SKM-1 (cell line): Measurements from ENCODE around the gene TRUB1.

Experiments used
- DNase-seq: peaks from one replicate; lab custom pipeline; 2025; ENCODE audit not compliant: unreplicated experiment; lab: John Stamatoyannopoulos, UW

TRUB1 gene

DNA sequence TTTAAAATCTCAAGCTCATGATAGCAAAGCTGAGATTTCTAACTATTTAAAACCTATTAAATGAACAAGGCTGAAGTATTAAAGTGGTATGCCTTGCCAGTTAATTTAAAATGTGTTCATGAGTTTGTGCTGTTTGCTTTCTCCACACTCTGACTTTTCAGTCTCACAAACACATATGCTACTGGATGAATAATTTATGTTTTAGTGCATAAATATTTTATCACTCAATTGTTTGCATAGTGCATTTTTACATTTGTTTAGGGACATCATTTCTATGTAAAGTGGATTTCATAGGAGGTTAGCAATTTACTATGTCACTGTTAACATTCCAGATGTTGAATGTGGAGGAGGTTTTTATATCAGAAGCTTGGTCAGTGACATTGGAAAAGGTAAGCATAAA lies 36.0 kb downstream of the TRUB1 start:
- no peak for DNase-seq

GRCh38 chr10:114974625-114975024 lies 36.6 kb downstream of the TRUB1 start:
- no peak for DNase-seq

- DNase-seq, result no peak
Measured at GRCh38 chr10:114975091-114975490, 37.1 kb downstream of the TRUB1 start.

- DNase-seq, result no peak
Measured at GRCh38 chr10:114982989-114983388, 45.0 kb downstream of the TRUB1 start.

DNA sequence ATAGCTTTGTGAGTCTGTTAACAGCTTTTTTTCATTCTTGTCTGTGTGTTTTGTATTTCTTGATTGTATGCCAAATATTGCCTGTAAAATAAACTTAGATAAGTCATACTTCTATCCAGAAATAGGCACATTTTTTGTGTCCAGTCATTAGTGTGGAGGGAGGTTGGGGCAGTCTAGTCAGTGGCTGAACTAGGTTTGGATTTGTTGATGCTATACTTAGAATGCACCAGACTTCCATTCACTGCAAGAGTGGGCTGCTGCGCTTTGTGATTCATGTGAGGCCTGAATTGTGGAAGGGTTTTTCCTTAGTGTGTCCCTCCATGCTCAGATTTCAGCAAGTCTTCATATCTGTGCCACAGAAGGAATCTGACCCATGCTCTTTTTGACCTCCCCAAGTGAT lies 50.0 kb downstream of the TRUB1 start:
- no peak for DNase-seq

DNA sequence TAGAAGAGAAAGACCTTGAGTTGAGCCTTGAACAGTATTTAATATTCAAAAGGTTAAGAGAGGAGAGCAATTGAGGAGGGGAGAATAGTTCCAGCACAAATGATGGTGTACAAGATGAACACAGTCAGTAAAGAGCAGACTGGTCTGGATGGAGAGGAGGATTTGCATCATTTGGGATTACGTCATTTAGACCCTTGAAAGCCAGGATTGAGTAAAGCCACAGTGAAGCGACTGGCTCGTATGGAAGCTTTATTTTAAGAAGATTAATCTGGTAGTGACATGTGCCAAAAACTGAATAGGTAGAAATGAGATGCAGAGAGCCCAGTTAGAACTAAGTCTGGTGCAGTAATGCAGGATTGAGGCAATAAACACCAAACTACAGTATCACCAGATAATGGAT lies 52.6 kb downstream of the TRUB1 start:
- DNase-seq, result no peak

DNA sequence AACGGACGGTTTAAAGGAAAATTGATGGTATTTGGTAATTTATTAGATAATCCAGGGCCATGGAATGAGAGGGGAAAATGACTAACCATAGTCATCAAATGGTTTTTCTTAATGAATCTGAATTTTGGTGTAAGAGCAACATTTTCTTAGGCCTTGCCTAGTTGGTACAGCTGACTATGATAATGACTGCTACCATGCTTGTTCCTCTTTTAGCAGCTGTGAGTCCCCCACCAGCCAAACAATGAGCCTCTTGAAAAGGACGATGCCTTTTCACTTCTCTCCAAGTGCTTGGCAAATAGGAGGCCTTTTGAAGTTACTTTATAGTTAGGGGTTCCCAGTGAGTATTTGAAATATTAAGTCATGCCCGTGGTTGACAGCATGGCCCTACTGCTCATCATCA lies 53.0 kb downstream of the TRUB1 start:
- no peak for DNase-seq

DNA sequence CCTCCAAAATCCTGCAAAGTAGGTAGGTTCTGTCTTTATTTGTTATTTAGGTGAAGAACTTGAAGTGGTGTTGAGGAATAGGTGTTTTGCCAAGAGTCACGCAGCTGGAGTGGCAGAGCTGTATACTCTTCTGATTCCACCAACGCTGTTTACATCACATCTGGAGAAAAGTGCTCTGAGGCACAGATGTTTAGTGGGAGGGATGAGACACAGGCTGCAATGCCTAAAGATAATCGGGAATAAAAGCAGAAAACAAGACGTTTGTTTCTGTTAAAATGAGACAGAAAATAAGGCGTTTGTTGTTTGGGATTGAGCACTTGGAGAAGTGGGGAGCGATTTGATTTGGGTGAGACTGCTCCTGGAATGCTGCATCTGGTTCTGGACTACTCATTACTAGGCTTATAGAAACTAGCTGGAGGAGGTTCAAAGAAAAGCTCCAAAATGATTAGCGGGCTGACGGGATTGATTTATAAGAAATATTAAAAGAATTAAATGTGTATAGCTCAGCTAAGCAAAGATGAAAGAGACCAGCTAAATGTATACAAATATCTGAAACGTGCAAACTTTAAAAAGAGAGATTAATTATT lies 54.3 kb downstream of the TRUB1 start:
- no peak for DNase-seq

DNA sequence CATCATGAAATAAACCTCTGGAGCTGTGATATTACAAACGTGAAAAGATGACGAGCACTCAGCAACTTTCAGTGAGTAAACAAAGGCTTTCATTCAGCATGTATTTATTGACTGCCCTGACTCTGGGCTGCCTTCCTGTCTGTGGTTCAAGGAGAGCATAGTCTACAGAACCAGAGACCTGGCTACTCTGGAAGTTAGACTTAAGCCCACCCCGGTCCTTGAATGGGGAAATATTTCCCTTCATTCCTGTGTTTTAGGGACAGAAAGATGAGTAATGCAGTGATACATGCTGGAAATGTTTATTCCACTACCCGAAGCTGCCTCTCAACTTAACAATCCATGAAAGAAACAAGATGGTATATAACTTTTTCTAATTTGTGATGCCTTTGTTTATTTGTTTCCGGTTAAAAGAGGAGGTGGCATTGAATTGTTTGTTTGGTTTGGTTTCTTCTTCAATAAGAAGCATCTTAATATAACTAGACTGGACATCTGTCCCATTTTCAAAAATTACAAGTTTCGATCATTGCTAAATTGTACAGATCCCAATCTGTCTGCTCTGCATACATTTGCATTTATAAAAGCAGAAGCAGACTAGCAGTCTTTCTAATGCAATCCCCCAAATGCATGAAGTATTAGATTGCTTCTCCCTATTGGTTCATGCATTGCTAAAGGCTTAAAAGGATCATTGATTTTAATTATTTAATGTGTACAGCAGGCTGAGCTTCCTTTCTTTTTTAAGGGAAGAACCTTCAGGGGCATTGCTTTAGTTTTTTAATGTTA lies 57.7 kb downstream of the TRUB1 start:
- DNase-seq, result no peak

DNA sequence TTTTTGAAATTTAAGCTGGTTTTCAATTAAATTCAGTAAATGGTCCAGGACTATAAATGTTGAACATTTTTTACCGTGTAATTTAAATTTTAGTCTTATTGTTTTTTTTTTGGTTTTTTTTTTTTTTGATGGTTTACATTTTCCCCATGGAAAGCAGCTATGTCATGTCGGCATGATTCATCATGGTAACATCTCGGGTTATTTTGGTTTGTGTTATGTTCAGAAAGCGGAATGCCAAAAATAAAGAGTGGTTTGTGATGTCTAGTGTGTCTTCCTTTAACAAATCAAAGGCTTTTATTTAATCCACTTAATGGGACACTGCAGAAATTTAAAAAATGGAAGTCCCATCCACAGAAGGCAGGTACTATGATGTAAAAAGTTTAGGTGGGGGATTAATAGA lies 58.5 kb downstream of the TRUB1 start:
- no peak for DNase-seq

DNA sequence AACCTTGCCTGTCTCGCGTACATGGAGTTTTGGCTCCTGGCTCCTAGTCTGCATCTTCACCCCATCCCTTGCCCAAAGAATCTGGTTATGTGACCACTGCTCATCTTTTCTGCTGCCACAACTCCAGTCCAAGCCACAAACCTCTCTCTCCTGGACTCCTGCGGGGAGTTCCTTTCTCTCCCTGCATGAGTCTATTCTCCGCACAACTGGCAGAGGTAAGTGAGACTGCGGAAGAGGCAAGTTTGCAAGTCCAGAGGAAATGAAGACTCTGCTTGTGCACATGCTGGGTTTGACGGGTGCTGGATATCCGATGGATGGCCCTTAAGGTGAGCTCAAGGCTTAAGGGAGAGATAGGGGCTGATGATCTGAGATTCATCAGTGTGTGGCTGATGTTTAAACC lies 61.0 kb downstream of the TRUB1 start:
- DNase-seq, result no peak

- no peak for DNase-seq
Measured at GRCh38 chr10:115001506-115002381, 63.7 kb downstream of the TRUB1 start.

- no peak for DNase-seq
Measured at GRCh38 chr10:115003396-115003795, 65.4 kb downstream of the TRUB1 start.

DNA sequence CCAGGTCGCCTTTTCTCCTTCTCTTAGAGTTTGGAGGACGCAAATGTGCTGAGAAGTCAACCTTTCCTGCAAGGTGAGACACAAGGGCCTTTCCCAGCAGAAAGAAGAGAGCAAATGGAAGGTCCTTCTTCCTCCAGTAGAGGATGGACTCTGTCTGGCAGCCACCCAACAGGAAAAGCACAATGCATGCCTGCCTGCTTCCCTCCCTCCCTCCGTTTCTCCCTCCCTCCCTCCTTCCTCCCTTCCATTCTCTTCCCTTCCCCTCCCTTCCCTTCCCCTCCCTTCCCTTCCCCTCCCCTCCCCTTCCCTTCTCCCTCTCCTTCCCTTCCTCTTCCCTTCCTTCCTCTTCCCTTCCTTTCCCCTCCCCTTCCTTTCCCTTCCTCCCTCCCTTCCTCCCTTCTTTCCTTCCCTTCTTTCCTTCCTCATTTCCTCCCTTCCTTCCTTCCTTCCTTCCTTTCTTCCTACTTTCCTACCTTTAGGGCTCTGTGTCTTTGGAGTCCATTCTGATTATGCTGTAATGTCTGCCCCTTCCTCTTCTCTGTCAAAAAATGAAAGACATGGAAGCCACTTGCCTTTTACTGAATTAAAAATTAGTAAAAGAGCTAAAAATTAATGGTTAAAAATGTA lies 66.4 kb downstream of the TRUB1 start:
- DNase-seq, result no peak

DNA sequence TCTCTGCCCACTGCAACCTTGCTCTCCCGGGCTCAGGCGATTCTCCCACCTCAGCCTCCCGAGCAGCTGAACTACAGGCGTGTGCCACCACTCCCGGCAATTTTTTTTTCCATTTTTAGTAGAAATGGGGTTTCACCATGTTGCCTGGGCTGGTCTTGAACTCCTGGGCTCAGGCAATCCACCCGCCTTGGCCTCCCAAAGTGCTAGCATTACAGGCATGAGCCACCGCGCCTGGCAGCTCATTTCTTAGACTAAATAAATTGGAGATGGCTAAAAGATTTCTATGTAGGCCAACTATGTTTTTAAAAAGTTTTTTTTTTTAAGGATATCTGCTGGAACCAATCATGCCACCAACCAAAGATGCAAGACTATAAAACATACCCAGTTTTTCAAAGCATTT lies 67.8 kb downstream of the TRUB1 start:
- no peak for DNase-seq

- DNase-seq, result no peak
Measured at GRCh38 chr10:115018185-115018931, 80.4 kb downstream of the TRUB1 start.

- no peak for DNase-seq
Measured at GRCh38 chr10:115020449-115020848, 82.5 kb downstream of the TRUB1 start.

DNA sequence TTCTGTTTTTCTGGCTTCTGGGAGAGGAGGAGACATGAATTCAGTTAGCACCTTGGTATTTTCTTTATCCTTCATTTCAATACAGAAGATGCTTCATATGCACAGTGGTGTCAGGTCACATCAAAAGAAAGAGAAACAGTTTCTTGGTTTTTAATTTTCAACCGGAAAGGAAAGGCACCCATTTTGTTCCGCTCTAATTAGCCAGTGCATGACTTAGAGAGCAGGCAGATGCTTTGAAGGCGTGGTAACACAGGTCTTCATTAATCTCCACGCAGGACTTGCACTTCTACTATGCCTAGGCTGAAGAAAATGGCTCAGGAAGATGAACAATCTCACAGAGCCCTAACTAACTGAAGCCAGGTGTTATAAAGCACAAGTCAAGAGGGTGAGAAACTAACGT lies 84.7 kb downstream of the TRUB1 start:
- no peak for DNase-seq

- no peak for DNase-seq
Measured at GRCh38 chr10:115023715-115024114, 85.7 kb downstream of the TRUB1 start.

DNA sequence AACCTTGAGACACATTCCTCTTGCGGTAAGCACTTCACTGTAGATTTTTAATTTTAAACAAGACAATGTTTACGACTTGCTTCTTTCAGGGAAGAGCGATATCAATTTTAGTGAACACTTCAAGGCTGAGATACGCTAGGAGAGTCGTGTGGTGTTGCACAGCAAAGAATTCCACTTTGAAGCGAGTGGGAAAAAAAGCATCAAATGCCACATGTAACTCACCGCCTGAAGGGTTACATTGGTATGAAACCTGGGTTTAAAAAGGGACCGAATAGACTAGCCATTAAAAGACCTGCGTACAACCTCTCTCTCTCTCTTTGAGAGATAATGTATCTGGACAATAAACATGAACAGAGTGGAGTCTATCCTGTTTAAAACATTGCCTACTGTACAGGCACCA lies 86.4 kb downstream of the TRUB1 start:
- DNase-seq, result no peak
